CD1c-positive myeloid dendritic cell (primary cell): Measurements from ENCODE around the gene ATP6V0B.

Source experiments
- DNase-seq: peaks from one replicate; pipeline ENCODE4 v3.0.0-alpha.2; 2016; ENCODE audit errors: extremely low spot score

The ATP6V0B gene

GRCh38 chr1:44002606-44003157 lies 27.9 kb downstream of the ATP6V0B start:
- DNase-seq = no peak

GRCh38 chr1:44008259-44008658 lies 33.5 kb downstream of the ATP6V0B start:
- no peak for DNase-seq

GRCh38 chr1:44010935-44011471 lies 36.2 kb downstream of the ATP6V0B start:
- no peak for DNase-seq

DNA sequence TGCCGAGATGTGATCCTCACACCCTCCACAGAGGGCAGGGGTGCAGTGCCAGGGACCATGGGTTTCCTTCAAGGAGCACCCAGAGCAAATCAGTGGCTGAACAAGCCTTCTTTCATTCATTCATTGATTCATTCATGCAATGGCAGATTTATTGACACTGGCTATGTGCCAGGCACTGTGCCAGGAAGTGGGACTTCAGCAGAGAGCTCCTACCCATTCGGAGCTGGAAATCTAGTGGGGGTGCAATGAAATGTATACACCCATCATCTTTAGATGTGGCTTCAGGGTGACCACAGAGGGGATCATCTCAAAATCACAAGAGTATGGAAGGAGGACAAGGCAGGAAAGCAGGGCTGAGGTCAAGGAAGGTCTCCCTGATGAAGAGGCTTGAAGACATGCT lies 37.6 kb downstream of the ATP6V0B start:
- DNase-seq = no peak

- DNase-seq = no peak
Observed at GRCh38 chr1:44012941-44013609, 38.3 kb downstream of the ATP6V0B start.

DNA sequence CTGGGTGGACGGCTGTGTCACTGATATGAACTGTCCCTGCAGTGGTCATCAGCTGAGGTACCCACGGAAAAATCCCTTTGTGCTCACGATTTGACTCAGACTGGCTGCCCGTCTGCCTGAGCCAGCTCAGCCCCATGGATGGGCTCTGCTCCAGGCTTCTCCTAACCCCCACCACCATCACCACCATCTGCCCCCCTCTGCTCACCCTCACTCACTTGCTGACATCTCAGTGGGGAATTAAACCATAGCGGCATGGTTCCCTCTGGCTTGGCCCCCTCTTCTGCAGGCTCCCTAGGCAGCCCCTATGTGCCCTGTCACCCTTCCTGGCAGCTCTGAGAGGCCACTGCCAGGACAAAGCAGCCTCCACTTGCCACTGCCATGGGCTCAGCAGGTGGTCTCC lies 39.2 kb downstream of the ATP6V0B start:
- DNase-seq = no peak

- DNase-seq = no peak
Observed at GRCh38 chr1:44014365-44015104, 39.8 kb downstream of the ATP6V0B start.

GRCh38 chr1:44015206-44015605 lies 40.4 kb downstream of the ATP6V0B start:
- DNase-seq = no peak

DNA sequence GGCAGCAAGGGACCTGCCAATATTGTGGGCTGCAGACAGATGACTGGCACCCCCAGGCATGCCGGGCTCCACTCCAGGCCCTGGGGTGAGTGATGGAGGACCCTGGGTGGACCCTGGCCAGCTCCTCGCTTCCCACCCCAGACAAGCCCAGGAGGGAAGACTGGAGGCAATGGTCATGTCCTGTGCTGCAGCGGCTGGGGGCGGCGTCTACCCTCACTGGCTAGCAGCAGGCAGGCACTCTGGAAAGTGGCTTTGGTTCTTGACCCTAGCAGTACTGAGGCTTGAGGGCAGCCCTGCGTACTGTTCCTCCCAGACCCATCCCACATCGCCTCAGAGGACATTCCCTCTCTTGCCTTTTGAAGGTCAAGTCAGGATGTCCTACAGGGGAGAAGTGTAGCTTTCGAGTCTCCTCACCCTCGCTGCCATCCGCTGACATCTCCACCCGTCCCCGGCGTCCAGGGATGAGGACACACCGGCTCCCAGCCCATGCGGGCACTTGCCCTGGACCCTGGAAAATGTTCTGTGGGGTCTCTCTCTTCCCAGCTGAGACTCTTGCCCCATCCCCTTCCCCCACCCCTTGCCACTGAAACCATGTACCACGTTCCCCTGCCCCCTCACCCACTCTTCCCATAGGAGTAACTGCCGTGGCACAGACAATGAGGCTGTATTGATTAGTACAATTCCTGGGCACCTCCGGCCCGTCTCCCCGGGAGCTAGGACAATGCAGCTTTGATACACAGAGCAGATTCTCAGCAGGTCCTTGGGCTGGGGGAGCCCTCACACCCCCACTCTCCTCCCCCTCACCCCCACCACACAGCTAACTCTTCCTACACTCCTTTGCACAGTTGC lies 41.5 kb downstream of the ATP6V0B start:
- no peak for DNase-seq

- DNase-seq = no peak
Observed at GRCh38 chr1:44016890-44017400, 42.2 kb downstream of the ATP6V0B start.

- DNase-seq = no peak
Observed at GRCh38 chr1:44019466-44019948, 44.7 kb downstream of the ATP6V0B start.

DNA sequence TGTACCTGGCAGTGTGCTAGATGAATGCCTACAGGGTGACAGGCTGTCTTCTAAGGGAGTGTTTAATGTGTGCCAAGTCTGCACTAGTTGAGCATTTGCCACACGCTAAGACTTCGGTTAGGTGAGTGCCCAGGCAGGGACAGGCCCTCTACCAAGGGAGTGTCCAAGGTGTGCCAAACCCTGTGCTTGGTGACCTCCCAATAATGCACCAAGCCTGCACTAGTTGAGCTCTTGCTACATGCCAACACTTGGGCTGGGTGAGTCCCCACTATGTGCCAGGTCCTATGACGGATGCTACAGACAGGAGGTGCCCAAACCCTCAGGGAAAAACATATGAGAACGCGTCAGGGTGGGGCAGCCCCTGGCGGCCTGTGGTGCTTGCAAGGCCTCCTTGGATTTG lies 45.7 kb downstream of the ATP6V0B start:
- DNase-seq = no peak

DNA sequence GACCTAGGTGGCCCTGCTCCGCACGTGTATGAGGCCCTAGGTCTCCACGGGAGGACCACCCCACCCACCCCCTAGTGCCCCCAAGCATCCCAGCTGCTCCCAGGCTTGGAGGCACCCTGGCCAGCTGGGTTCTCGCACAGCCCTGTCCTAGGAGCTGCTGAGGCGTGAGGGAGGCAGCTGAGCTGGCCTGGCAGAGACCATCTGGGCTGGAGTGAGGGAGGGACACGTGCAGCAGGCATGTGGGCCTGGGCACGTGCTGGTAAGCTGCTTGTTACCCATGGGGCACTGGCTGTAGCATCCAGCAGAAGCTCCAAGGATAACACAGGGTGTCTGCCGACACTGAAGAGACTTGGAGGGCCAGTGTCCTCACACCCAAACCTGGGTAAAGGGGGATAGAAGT lies 46.4 kb downstream of the ATP6V0B start:
- DNase-seq = no peak

- DNase-seq = no peak
Observed at GRCh38 chr1:44021581-44022321, 47.0 kb downstream of the ATP6V0B start.

- DNase-seq = no peak
Observed at GRCh38 chr1:44024031-44024902, 49.5 kb downstream of the ATP6V0B start.

- no peak for DNase-seq
Observed at GRCh38 chr1:44024903-44025525, 50.3 kb downstream of the ATP6V0B start.

- DNase-seq = no peak
Observed at GRCh38 chr1:44025816-44026215, 51.1 kb downstream of the ATP6V0B start.

GRCh38 chr1:44027320-44027719 lies 52.6 kb downstream of the ATP6V0B start:
- DNase-seq = no peak
